NCI-H1436 treated with DMSO at 0.1 percent for 48 hours (cell line): ENCODE results near the gene SH3RF3.
"Not testable (repeated sequence)": the region's sequence is repeated elsewhere in the genome, so short reads cannot be mapped to it uniquely, and the experiment has no call there.

Source experiments
- DNase-seq: peaks from one replicate; lab custom pipeline; 2025; lab: John Stamatoyannopoulos, UW

SH3RF3 gene

GRCh38 chr2:109128616-109129355 is at the start of gene SH3RF3:
Gene SH3RF3 (plus strand): TSS chr2:109129205.
- no peak for DNase-seq

DNA sequence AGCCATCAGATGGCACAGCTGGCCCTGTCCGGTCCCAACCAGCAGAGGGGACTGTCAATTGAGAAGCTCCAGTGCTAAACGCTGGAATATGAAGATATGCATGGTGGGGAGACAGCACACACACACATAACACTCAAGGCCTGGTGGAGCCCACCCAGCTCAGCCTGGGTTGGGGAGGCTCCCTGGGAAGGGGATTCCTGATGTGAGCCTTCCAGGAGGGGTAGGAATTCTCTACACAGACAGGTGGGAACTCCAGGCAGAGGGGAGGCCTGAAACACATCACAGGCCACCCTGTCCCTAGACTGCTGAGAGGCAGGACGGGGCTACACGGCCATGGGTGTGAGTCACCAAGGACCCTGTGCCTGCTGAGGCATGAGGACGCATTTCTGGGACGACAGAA is 49.4 kb upstream of the SH3RF3 start:
- DNase-seq, result no peak

GRCh38 chr2:109080109-109080508 is 48.9 kb upstream of the SH3RF3 start:
- DNase-seq, result no peak

- DNase-seq, result no peak
These were observed 48.2 kb upstream of the SH3RF3 start for GRCh38 chr2:109080757-109081156.

DNA sequence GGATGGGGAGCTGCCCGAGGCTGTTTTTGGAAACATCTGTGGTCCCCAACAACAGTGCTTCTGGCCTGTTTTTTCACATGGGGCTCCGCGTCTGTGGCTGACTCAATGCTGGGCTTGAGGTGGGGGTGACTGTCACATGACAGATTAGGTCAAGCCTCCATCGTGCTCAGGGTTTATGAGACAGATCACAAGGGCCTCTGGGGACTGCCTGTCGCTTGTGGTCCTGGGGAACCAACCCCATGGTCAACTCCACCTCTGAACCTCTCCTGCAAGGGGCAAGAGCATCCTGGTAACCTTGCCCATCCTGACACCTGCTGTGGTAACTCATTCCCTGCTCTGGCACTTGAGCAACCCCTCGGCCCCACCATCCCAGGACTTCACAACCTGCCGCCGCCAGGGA is 47.6 kb upstream of the SH3RF3 start:
- no peak for DNase-seq

- no peak for DNase-seq
These were observed 45.2 kb upstream of the SH3RF3 start for GRCh38 chr2:109083771-109084170.

GRCh38 chr2:109084341-109084740 is 44.7 kb upstream of the SH3RF3 start:
- DNase-seq, result no peak

DNA sequence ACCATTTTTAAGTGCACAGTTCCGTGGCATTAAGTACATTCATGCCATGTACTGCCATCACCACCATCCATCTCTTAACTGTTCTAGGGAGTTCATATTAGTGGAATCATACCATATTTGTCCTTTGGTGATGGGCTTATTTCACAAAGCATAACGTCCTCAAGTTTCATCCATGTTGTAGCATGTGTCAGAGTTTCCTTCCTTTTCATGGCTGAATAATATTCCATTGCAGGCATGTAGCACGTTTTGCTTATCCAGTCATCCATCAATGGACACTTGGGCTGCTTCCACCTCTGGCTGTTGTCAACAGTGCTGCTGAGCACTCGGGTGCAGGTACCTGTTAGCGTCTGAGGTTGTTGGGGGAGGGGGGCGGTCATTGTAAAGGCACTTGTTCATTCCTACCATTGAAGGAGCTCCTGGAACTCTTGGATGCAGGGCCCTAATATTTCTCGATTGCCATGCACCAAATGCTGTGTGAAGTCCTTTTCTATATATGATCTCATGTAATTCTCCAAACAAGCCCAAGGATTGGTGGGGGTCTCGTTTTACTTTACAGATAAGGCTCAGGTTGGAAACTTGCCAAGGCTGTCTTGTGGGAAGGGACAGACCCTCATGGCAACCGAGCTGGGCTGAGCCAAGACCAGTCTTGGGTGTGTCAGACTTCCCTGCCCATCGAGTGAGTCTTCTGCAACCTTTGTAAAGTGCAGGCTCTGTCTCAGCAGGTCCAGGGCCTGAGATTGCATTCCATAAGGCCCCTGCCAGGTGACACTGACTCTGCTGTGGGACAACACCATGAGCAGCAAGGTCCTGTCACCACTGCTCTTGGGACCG is 42.9 kb upstream of the SH3RF3 start:
- no peak for DNase-seq

GRCh38 chr2:109086743-109087020 is 42.3 kb upstream of the SH3RF3 start:
- no peak for DNase-seq

GRCh38 chr2:109087055-109087663 is 41.8 kb upstream of the SH3RF3 start:
- no peak for DNase-seq

- DNase-seq, result no peak
These were observed 39.3 kb upstream of the SH3RF3 start for GRCh38 chr2:109089602-109090300.

DNA sequence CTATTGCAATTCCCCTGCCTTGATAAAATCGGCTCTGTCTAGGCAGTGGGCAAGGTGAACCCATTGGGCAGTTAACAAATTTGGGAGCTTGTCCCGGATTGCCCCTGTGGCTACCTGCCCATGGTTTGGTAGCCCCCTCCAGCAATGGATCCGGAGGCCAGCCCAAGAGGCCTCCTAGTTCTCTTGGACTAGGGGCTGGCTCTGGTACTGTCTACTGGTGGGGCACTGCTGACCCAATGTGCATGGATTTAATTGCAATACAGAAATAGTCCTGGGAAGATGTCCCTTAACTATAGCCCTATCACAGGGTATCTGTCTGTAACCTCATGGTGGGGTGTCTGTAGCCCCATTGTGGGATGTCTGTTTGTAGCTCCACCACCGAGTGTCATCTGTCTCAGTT is 37.5 kb upstream of the SH3RF3 start:
- no peak for DNase-seq

DNA sequence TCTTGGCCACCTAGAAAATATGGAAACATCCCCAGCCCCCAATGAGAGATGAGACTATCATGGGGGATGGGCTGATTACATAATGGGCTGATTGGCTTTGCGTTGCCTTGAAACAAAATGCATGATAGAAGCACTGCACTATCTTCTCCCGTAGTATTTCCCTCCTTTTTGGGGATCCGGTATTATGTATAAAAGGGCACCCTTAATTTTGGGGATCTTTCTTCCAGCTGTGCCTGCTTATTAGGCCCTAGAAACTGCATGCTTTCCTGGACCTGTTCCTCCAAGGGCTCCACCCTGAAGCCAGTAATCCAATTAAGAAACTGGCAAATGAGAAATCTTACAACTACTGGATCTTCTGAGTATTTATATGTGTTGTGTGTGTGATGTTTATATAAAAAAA is 34.9 kb upstream of the SH3RF3 start:
- DNase-seq, result no peak

DNA sequence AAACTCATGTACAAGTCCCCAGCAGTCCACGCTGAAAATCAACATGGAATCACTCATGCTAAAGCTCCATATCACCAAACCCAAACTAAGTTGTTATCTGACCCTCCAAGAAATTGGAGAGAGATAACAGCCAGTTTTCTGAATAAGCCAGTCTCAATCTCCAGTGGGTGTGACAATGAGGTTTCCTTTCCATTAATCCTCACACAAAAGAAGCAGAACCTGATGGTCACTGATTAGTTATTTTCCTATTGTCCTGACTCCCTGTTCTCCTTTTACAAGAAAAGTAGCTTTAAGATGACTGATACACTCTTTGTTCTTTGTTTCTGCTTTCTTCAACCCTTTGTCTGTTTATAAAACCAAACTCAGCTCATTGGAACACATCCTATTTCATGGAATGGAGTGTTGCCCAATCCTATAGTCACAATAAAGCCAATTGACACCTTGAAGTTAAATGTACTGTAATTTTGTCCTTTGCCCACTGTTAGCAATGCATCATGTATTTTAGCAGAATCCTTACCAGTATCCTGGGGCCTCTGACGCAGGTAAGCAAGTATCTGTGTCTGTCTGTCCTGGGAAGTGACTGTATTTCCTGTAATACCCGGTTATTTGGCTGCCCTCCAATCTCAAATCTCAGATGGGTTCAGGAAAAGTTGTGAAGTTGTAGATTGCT is 30.6 kb upstream of the SH3RF3 start:
- no peak for DNase-seq

GRCh38 chr2:109098921-109099273 is 30.1 kb upstream of the SH3RF3 start:
- DNase-seq, result no peak

DNA sequence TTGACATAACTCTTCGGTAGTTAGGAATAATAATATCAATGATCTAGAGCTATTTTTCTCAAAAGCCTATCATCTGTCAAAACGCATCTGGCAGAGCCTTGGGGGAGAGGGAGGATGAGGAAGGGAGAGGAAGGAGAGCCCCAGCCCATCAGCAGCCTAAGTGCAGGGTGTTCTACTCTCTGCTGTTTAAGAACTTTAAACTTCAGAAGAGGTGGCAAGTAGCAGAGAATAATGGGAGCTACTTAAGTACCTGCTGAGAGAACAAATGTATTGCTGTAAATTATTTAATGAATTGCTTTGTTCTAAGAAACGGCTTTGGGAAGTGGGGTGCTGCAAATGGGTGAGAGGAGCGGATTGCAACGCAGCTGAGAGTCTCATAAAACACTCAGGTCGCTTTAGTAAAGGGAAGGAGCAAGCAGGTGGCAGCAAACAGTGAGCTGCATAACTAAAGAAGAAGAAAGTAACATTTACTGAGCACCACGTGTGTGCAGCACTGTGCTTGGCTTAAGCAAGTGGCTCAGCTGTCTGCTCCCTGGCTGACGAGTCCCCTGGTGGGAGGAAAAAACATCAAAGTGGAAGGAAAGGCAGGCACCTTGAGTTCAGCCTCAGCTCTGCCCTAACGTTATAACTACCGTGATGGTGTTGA is 26.3 kb upstream of the SH3RF3 start:
- no peak for DNase-seq

DNA sequence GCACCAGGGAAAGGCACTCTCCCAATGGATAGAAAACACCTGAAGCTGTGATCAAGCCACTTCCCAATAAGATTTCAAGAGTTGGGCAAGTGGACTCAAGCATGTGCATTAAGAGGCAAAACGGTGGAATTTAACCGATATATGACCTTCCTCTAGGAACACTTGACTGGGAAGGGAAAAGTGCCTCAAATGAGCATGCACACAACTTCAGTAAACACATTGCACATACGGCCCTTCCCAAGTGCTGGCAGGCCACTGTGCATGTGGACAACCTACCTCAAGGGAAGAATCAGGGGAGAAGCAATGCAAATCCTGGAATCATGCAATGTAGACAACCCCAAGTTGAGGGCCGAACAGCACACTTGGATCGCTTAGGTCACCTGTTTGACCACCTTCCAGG is 23.9 kb upstream of the SH3RF3 start:
- no peak for DNase-seq

DNA sequence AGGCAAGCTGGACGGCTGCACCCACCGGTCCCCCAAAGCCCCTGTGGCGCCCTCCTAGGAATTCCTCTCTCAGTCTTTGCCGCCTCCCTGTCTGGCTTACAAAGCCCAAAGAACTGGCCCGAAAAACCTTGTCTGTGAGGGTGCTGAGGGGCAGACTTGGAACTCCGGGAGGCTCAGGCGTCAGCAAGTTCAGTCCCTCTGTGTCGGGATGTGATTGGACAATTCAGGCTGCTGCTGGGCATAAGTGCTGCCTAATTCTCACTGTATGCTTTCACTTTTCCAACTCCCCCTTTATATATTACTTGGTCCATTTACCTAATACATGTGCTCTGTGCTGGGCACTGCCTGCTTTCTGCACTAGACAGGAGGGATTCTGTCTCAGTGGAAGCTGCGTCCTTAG is 20.3 kb upstream of the SH3RF3 start:
- no peak for DNase-seq

- DNase-seq, result no peak
These were observed 19.7 kb upstream of the SH3RF3 start for GRCh38 chr2:109109342-109109741.

DNA sequence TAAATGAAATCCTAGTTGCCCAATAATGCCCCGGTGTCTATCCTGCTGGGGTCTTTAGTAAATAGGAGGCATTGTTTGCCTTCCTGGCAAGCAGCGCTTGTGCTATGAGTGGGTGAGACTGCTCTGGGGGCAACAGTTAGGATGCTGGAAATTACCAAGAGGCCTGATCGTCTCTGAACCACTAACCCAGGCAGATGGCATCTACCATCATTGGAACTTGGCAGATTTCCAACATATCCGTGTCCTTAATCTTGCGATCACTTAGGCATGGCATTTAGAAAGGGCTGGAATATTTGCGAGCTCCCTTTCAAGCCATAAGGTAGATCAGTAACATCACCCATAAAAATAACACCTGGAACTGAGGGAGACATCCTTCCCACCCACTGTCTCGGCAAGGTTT is 18.8 kb upstream of the SH3RF3 start:
- DNase-seq, result no peak

GRCh38 chr2:109117181-109117580 is 11.8 kb upstream of the SH3RF3 start:
- DNase-seq, result not testable (repeated sequence)

- no peak for DNase-seq
These were observed 11.2 kb upstream of the SH3RF3 start for GRCh38 chr2:109117780-109118179.
